Measurements from ENCODE around the gene UBL3.

The UBL3 gene

DNA sequence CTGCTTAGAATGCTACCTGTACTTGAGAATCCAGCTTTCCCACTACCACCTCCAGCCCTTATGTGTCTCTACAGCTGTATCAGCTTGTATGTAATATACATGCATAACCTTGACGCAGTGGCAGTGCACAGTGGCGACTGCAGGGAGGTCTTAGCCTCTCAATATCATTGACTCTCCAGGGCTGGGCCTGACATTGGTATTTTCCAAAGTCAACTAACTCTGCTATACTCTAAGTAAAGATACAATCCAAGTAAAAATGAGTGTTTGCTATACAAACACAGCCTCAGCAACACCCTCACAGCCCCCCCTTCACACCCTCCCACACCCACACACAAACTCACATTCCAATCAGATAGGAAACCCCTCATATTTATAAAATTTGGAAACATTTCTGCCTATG, 6.7 kb upstream of the UBL3 start:
- no peak for DNase-seq (ENCODE audit: low spot score)

DNA sequence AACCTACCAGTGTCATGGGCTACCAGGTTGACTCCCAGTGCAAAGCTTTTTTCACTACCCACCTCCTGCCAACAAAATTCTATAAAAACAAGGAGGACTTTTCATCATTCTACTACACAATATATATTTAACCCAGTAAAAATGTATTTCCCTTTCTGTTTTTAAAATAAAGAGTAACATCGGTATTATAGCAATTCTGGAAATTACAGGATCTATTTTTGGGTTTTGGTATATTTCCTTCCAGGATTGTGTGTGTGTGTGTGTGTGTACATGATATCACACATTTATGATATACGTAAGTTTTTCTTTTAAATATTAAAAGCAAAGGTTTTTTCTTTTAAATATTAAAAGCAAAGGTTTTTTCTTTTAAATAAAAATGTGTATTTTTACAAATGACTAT, 6.0 kb upstream of the UBL3 start:
- no peak for DNase-seq (ENCODE audit: low spot score)

DNA sequence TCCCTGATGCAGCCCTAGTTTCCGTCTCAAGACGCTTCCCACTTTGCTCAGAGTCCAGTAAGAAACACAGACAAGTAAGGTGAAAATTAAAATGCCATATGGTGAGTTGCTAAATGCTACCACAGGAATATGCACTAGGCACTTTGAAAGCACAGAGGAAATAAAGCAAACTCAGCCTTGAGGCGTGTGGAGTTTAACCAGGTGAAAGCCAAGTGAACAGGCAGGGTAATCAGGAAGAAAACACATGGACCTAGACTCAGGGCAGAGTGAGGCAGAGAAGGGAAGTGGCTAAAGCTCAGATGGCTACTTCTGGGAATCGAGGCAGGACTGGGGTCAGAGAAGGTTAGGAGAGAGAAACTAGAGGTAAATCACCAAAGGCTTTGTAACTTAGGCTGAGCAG, 5.4 kb upstream of the UBL3 start:
- no peak for DNase-seq (ENCODE audit: low spot score)

DNA sequence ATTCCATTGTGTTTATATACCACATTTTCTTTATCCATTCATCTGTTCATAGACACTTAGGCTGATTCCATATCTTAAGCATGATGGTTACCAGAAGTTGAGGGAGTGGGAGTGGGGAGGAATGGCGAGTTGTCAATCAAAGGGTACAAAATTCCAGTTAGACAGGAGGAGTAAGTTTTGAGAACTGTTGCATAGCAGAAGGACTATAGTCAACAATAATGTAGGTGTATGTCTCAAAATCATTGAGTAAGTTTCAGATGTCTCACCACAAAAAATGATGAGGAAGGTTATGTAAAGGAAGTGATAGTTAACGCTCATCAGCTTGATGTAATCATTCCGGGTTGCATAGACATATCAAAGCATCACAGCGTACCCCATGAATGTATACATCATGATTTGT, 4.6 kb upstream of the UBL3 start:
- DNase-seq (ENCODE audit: low spot score) = no peak

DNA sequence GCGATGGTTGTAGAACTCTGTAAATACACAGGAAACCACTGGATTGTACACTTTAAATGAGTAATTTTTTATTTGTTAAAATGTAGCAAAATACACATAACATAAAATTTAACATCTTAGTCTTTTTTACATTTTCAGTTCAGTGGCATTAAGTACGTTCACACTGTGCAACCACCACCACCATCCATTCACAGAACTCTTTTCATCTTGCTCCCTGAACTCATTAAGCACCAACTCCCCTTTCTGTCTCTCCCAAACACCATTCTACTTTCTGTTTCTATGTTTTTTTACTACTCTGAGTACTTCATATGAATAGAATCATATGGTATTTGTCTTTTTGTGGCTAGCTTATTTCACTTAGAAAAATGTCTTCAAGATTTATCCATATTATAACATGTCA, 2.7 kb upstream of the UBL3 start:
- no peak for DNase-seq (ENCODE audit: low spot score)

DNA sequence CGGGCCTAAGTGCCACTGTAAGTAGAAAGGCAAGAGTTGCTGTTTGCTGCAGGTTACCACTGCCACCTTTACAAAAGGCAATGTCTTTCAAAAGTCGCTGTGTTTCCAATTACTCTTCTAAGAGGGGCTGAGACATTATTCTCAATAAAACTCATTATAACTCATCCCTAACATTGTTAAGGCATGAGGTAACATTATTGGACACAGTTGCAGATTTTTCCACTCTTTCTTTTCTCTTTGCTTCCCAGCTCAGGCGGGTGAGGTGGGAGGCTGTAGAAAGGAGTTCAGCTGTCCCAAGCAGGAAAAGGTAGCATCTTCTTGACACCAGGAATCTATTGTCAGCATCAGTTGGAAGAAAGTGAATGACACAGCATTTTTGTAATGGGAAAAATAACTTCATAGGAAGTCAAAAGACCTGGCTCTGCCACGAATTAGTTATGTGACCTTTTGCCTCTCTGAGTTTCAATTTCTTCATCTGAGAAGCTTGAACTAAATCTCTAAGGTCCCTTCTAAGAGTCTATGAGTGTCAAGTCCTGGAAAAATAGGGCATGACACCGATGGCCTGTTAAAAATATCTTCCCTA, 2.1 kb upstream of the UBL3 start:
- no peak for DNase-seq (ENCODE audit: low spot score)

DNA sequence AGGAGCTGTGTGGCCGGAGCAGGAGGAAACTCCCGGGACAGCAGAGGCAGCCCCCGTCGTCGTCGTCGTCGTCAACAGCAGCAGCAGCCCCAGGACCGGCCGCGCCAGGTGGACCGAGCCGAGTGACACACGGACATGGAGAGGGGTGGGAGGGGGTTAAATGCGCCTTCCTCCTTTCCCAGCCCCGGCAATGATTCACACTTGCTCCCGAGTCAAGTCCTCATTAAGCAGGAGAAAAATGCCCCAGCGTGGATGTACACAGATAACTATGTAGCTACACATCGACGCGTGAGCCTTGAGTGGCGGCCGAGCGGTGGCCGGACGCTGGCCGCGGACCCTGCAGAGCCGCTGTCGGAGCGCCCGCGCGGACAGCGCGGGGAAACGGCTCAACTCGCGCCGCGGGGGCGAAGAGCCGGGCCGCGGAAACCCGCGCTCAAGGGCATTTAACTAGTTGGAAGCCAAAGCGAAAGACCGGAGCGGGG, 645 bp downstream of the UBL3 start:
- DNase-seq (ENCODE audit: low spot score) = peak; percentile 54

DNA sequence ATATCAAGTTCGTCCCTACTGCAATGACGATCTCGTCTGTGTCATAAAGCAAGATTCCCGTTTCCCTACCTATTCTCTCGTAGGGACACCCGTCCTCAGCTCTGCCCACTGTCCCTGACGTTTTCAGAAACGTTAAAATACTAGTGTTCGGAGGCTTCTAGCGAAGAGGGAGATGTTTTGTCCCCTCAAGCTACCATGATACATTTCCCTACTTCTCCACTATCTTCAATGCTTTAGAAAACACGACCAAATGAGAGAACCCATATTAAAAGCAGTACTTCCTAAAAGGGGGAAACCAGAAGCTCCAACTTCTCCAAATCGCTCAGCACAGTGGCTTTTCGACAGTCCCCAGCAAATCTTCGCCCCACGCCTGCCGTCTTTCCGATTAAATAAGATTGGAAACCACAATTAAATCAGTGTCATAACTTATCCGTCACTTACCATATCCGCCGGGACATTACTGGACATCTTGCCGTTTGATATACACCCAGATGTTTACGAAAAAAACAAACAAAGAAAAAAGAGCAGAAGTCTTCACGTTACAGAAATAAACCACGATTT, 1.3 kb downstream of the UBL3 start:
- no peak for DNase-seq (ENCODE audit: low spot score)

DNA sequence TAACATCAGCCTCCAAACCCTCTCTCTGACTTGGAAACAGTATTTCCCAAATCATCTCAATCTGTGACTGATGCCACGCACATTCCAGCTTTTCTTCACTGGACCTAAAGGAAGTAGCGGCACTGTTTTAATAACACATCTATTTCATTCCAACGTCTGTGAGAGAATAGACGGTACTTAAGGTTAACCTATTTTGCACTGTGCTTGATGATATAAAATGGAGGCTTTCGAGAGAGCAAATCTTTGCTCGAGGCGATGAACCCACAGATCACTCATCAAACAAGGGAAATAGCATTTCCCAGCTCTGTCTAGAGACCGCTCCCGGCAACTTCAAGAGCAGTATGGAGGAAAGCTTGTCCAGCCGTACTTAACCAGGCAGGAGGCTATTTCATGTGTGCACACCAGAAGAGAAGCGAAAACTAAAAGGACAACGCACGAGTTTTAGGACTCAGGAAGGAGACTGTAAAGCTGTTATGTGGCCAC, 2.9 kb downstream of the UBL3 start:
- DNase-seq (ENCODE audit: low spot score) = no peak

DNA sequence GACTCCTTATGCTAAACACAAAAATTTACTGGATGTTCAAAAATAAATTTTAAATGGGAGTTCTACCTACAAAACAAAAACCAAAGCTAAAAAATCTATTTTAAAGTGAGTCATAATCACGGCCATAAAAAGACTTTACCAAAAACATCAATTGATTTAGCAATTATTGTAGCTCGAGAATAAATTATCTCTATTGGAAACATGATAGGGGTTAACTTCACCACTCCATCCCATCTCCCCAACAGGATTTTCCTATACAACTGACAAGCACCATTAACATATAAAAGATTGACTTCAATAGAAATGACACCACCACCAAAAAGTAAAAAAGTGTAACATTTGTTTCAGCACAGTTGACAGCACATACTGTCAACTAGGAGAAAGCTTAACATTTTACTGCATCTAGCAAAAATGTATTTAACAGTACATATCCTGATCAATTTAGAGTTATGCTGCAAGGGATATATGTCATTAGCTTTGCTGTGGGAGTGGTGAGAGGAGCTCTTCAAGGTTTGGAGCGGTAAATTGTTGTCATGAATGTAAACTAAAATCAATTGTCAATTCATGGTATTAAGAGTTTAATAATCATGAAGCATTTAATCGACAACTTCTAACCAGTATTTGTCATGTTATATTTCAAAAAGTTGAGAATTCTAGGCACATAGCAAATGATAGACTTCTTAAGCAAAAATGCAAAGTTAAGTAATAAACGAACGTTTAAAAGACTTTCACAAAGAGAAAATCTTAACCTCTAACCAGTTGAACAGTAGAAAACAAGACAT, 3.8 kb downstream of the UBL3 start:
- no peak for DNase-seq (ENCODE audit: low spot score)

DNA sequence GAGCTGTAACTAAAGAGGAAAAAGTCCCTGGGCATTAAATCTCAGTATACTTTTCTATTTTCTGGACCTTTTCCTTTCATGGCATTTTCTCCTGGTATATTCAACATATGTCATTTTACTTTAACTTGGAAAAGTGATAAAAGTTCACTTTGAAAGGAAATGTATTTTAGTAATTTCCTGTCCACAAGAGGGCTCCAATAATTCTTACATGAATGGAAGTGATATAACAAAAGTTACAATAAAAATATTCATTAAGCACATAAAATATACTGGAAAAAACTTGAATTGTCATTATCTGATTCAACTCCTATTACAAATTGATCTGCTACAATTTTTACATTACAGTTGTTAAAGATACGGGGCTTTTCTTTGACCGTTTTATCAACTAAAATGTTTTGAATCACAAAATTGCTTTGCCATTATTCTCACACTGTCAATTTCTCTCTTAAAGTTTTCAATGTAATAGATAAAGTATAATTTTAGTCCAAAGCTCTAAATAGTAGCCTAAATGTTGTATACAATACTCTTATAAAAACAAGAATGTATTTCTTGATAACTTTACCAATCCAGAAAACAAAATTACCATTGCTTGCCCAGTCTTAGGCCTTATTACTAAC, 4.9 kb downstream of the UBL3 start:
- DNase-seq (ENCODE audit: low spot score) = no peak

DNA sequence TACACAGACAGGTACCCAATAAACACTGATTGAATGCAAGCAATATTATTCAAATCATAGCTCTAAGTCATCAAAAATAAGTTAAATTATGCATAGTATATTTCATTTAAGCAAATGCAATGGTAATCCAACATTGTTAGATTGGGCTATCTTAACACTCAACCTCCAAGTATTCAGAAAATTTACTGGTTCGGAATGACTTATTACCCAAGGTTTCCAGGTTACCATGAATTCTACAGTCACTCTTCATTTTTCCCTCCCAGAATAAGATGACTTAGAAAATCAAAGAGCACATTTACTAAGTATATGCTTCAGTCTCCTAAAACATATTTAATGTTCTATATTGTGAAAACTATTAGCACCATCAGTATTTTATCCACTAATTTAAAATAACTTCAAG, 6.0 kb downstream of the UBL3 start:
- DNase-seq (ENCODE audit: low spot score) = no peak

DNA sequence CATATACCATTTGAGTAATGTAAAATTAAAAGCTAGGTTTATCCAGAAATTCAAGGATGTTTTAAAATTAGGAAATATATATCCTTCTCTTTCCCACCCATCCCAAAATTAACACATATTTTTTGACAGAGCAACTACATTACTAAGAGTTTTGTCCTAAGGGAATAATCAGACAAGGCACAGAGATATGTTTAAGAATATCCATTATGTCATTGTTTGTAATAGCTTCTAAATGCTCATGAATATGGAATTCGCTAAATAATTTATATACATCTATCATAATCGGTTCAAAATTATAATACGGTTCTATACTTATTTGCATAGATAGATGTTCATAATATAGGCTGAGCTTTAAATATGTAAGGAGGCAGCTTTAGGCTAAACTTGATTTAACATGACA, 9.8 kb downstream of the UBL3 start:
- DNase-seq (ENCODE audit: low spot score) = no peak

DNA sequence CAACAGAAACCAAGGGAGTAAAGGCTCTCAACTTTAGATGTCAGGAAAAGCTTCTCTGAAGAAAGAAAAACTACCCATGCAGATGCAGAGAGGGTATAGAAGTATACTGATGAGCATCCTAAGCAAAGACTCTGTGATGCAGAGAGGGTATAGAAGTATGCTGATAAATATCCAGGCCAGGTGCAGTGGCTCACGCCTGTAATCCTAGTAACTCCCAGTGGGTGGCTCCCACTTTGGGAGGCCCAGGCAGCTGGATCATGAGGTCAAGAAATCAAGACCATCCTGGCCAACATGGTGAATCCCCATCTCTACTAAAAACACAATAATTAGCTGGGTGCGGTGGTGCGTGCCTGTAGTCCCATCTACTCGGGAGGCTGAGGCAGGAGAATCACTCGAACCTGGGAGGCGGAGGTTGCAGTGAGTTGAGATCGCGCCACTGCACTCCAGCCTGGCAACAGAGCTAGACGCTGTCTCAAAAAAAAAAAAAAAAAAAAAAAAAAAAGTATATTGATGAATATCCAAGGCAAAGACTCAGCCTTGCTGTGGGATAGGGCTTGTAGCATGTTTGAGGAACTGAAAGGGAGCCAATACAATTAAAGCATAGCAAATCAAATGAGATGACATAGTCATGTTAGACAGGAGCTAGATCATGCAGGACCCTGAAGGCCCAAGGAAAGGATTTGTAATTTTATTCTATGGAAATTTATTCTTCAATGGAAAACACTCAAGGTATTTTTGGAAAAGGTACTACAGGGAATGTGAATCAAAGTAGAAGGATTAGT, 14.9 kb downstream of the UBL3 start:
- no peak for DNase-seq (ENCODE audit: low spot score)

DNA sequence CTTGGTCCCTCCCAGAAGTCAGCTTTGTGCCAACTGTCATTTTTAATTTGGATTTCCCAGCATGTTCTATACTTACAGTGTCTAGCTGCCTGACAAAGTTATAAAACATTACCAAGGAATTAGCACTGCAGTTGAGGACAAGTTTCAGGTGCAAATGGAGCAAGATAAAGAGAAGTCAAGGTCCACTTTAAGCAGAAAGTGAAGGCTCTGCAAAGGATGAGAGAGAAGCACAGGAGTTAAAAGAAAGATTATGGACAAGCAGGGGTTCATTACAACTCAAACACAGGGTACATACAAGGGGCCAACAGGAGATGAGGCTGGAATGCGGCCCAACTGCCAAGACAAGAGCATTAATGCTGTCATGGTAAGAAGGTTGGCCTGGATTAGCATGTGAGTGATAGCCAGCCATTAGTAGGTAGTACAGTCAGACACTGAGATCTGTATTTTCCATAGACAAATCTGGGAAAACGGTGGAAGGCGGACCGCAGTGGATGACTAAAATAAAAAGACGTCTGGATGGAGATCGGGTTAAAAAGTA, 17.6 kb downstream of the UBL3 start:
- DNase-seq (ENCODE audit: low spot score) = no peak

DNA sequence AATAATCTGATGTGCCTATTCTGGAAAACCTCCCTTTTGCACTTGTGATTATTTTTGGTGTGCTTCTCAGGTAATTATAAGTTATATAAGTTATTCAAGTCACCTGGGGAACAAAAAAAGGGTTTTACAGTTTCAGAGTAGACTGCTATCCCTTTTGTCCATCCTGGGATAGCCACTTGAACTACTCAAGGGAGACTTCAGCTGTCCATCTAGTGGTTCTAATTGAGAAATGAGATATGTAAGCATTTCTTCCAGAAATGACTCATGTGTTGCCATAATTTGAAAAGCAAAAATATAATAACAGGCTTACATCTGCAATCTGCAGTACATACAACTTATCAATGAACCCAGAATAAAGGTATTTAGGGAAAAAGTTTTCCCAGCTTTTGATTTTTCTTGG, 20.4 kb downstream of the UBL3 start:
- no peak for DNase-seq (ENCODE audit: low spot score)

DNA sequence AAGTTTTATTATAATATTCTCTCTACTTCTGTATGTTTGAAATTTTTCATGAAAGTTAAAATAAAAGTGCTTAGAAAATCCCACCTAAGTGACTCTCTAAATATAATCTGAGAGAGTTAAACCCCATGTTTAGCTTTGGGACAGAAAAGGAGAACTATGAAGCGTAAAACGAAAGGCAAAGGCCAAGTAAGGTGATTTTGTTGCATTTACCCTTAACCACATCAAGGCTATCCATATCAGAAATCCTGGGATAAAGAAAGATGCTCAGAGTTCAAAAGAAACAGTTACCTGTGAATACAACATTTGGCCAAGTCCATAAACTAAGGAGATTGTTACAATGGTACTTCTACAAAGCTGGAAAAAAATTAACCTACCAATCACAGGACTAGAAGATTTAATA, 31.3 kb downstream of the UBL3 start:
- no peak for DNase-seq (ENCODE audit: low spot score)

DNA sequence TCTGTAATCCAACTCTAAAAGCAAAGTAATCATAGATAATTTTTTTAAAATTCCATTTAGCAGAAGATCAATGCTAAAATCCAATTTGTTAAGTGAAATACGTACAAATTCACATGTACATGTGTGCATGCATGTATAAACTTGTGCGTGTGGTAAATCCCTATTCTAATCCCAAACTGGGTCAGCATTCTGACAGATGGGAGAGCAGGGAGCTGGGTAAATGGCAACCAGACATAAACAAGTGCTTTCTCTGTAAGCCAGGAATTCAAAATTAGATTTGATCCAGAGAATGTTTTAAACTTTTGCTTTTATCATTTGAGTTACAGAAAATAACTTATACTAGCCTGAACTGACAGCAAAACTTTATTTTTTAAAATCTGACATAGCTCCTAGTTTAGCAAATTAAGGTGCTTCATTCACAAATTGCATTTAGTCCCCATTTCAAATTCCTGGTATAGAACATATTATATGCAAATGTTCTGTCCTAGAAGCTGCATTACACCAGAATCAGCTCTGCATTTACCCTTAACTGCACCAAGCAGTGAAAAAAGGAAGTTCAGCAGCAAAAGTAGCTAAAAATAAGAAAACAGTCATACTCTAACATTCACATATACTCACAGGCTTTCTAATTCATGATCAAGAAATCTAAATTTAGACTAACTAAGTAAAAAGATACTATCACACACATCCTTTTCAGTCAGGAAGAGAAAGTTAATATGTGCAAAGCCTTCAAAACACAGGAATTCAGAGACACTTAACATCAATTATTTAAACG, 32.6 kb downstream of the UBL3 start:
- DNase-seq (ENCODE audit: low spot score) = no peak

DNA sequence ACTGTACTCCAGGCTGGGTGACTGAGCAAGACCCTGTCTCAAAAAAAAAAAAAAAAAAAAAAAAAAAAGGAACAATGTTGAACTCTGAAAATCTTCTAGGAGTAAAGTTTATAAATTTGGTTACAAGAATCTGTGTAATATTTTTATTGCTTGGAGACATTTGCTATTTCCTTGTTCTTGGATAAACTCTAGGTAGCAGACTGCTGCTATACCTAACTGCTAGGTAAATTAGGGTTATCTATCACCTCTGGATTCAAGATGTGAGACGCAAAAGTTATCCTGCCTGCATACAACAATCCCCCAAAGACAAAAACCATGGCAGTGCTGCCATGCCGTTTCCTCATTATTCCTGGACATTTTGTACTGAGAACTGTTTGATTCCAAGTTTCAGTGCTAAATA, 33.7 kb downstream of the UBL3 start:
- DNase-seq (ENCODE audit: low spot score) = no peak

DNA sequence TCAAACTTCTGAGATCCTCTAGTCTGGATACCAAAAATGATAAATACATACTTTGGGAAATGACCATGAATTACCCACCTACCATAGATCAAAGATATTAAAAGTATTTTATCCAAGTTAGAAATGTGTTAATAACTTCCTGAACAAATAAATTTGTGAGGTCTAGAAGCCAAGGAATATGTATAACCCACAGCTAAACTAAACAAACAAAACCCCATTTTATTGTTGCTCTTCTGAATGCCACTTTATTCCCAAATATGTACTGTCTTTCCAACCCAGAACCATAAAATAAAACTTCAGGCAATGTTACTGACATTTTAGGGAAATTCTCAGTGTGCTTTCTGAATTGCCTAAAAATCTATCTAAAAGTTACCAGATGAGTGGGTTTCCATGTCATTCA, 35.1 kb downstream of the UBL3 start:
- DNase-seq (ENCODE audit: low spot score) = no peak

DNA sequence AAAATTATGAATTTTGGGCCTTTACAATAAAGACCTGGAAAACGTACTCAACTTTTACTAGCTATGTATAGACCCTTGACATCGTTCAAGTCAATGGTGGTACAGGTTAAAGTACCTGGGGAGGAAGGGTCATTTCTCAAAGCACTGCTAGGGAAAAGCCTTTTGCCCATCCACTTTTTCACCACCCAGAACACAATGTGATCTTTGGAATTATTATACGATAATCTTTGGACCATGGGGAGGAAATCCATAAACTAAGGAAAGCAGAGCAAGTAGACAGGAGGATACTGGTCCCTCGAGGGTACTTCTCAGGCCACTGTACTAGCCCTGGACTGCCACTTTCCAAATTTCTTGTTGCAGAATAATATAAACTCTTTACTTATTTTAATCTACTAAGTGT, 39.5 kb downstream of the UBL3 start:
- DNase-seq (ENCODE audit: low spot score) = no peak
